Body of pancreas (tissue), 4 donors: ENCODE results near the gene C8A. TPM values are rescaled to one million over a fixed set of nuclear protein-coding genes. Genes with fewer than 3 reads are reported as not detected.

Source experiments
- ATAC-seq: fragments of 150-250 bp; one replicate; pipeline ENCODE4 v1.9.1; 2016
- DNase-seq, 4 donors: peaks; one replicate each; pipeline ENCODE4 v3.0.0-alpha.2; 2019
- H3K27ac ChIP-seq, 4 donors: fragments of 200-600 bp; sonication (generic); 1 replicate in 3 of 4; 2 replicates in 1 of 4; pipeline versions ENCODE4 v1.5.1 to v1.6.1; 2016 to 2019; ENCODE audit warnings: mild to moderate bottlenecking in 1 of 4, mixed read lengths in 1 of 4, moderate library complexity in 1 of 4
- H3K27me3 ChIP-seq, 2 donors: fragments of 200-600 bp; sonication (generic); one replicate each; pipeline ENCODE4 v1.6.0; 2016; ENCODE audit warnings: mild to moderate bottlenecking in 1 of 2
- H3K36me3 ChIP-seq, 2 donors: fragments of 200-600 bp; sonication (generic); replicated peaks in 1 of 2; 2 replicates each; pipeline ENCODE4 v1.5.1; 2016; ENCODE audit warnings: low read depth in 2 of 2; ENCODE audit not compliant: insufficient read depth in 1 of 2
- H3K4me1 ChIP-seq: fragments of 200-600 bp; sonication (generic); one replicate; pipeline ENCODE4 v1.6.0; 2016
- H3K4me3 ChIP-seq, 2 donors: fragments of 200-600 bp; sonication (generic); 1 replicate in 1 of 2; 2 replicates in 1 of 2; pipeline ENCODE4 v1.5.1; 2016 to 2019
- H3K9me3 ChIP-seq, 3 donors: fragments of 200-600 bp; sonication (generic); 1 replicate in 2 of 3; 2 replicates in 1 of 3; pipeline ENCODE4 v1.5.1; 2016
- POLR2A ChIP-seq, 3 donors: fragments of 450-650 bp; IDR thresholded peaks; one replicate each; pipeline ENCODE4 v1.6.1; 2016; ENCODE audit warnings: antibody characterized with exemption in 3 of 3, mild to moderate bottlenecking in 2 of 3
- WGBS, 2 donors: methylation state at CpG; one replicate each; pipeline ENCODE4 v1.1.5; 2017; 5-methylcytosine and 5-hydroxymethylcytosine counted together
- intact Hi-C: fragments of 100-400 bp; cut with DNase I; formaldehyde crosslinking; loops from one replicate; pipeline ENCODE4 v1.15.1; 2023
- total RNA-seq, 2 donors: library from RNA; depleted of rRNA; stranded (reverse); fragments of >200 nt; gene quantifications; one replicate each; pipeline ENCODE4 v1.1.0, GENCODE V29; 2016
- TF ChIP-seq, protein P1 (sequence below), 7 experiments: fragments of 450-650 bp in 4 of 7; fragments of 200-600 bp in 3 of 7; sonication (generic) in 3 of 7; IDR thresholded peaks; one replicate each; pipeline ENCODE4 v1.5.1; 2016 to 2019; ENCODE audit warnings: antibody characterized with exemption in 7 of 7

The C8A gene
- total RNA-seq, 2 donors from 2014 or later: not detected

- H3K27me3 ChIP-seq: peaks cover 0 to 3% of the 10 kb centered on the region in 2 donors
- H3K9me3 ChIP-seq: no peaks in the 10 kb centered on the region
- H3K36me3 ChIP-seq: no peaks in the 10 kb centered on the region
- H3K4me1 ChIP-seq: no peaks in the 10 kb centered on the region
- H3K27ac ChIP-seq: no peak overlapping the region
- intact Hi-C loops: no loop called here
- no peak overlapping the region for H3K4me3 ChIP-seq
- TF ChIP-seq POLR2A (IDR thresholded peaks at IDR 0.05): no peak
- TF ChIP-seq, protein P1, sequence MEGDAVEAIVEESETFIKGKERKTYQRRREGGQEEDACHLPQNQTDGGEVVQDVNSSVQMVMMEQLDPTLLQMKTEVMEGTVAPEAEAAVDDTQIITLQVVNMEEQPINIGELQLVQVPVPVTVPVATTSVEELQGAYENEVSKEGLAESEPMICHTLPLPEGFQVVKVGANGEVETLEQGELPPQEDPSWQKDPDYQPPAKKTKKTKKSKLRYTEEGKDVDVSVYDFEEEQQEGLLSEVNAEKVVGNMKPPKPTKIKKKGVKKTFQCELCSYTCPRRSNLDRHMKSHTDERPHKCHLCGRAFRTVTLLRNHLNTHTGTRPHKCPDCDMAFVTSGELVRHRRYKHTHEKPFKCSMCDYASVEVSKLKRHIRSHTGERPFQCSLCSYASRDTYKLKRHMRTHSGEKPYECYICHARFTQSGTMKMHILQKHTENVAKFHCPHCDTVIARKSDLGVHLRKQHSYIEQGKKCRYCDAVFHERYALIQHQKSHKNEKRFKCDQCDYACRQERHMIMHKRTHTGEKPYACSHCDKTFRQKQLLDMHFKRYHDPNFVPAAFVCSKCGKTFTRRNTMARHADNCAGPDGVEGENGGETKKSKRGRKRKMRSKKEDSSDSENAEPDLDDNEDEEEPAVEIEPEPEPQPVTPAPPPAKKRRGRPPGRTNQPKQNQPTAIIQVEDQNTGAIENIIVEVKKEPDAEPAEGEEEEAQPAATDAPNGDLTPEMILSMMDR (IDR thresholded peaks at IDR 0.05): no peak
- ATAC-seq (no peak), DNase-seq (no peak)
Measured at GRCh38 chr1:56827711-56828110, 26.9 kb upstream of the C8A start.

DNA sequence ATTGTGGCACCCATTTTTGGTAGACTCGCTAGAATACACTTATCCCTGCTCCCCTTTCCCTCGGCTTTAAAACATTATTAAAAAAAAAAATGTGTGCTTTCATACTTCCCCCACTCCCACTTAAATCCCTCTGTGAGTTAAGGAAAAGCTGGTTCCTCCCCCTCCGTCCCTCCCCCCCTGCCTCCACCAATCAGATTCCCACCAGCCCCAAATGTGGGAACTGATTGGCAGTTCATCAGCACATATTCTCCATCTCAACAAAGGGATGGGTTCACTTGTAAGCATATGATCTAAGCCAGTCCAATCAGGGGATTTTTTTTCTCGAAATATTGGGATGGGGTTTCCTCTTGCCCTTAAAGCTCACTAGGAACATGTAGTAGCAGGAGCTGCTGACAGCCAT lies 24.5 kb upstream of the C8A start:
- Histone ChIP-seq H3K9me3 (no peaks in the 10 kb centered on the region), H3K27me3 (peaks cover 0 to 3% of the 10 kb centered on the region in 2 donors), H3K4me3 (no peak overlapping the region), H3K4me1 (no peaks in the 10 kb centered on the region), H3K27ac (no peak overlapping the region), H3K36me3 (no peaks in the 10 kb centered on the region)
- TF ChIP-seq, protein P1 (IDR thresholded peaks at IDR 0.05): no peak
- TF ChIP-seq POLR2A (IDR thresholded peaks at IDR 0.05): no peak
- DNase-seq: no peak
- ATAC-seq: no peak
- intact Hi-C loops: loop anchor here (5.0 kb wide), 2 partner anchors 132 to 147 kb away; no protein-coding TSS in a partner anchor
- WGBS, 2 donors: 59 to 60% methylated on average over 4 of the region's 4 CpGs

DNA sequence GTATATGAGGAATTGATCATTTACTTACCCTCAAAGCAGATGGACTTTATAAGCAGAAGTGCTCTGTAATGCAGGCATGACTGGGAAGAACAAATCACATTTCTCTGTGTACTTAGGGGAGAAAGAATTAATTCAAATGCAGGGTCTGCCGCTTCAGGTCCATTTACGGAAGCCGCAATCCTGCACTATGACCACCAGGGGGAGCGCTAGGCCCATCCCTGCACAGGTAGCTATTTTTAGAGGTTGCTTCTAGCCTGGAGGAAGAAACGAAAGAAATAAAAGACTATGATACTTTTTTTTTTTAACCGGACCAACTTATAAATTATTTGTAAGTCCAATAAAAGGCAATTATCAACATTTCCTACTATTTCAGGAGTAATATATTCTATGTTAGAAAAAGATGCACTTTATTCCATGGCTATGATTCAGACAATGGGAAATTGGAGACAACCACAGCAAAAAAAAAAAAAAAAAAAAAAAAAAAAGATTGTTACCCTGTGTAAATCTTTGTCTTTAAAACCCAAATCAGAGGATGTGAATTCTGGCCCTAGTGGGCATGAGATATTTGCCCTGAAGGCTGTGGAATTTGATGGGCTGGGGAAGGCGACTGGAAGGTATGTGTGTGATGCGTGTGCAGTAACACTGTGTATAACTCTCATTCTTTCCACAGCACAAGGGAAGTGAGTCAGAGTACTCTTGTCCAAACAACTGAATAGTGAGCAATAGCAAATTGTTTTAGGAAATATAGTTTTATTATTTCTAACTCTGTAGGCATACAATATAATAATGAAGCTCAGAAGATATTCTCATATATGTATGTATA lies 22.5 kb upstream of the C8A start:
- ATAC-seq (peak; percentile 81), DNase-seq (peak; percentile 67 to 76 (median 70))
- H3K36me3 ChIP-seq: no peaks in the 10 kb centered on the region
- H3K4me3 ChIP-seq: no peak overlapping the region
- intact Hi-C loops: loop anchor here (5.0 kb wide), 2 partner anchors 130 to 145 kb away; no protein-coding TSS in a partner anchor
- no peak for TF ChIP-seq POLR2A (IDR thresholded peaks at IDR 0.05)
- TF ChIP-seq, protein P1 (IDR thresholded peaks at IDR 0.05): peak; percentile 91 to 100 (median 94)
- H3K4me1 ChIP-seq: no peaks in the 10 kb centered on the region
- WGBS, 2 donors: 18 to 20% methylated on average over 8 of the region's 8 CpGs
- H3K9me3 ChIP-seq: no peaks in the 10 kb centered on the region
- no peak overlapping the region for H3K27ac ChIP-seq
- H3K27me3 ChIP-seq: peaks cover 0 to 3% of the 10 kb centered on the region in 2 donors

DNA sequence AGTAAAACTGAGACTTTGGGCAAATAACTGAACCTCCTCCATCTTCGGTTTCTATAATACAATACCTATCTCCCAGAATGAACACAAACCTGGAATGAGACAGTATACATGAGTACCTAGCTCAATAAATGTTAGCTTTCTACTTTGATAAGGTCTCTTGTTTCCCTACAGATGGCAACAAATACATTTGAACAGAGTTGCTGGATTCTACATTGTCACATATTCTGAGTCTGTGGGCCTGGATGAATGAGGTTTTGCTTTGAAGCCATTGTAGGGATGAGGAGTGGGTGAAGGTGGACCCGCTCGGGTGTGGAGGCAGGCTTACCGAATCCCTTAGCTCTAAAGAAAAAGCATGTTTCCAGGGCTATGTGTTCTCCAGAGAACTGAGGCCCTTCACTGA lies 21.5 kb upstream of the C8A start:
- Histone ChIP-seq H3K9me3 (no peaks in the 10 kb centered on the region), H3K36me3 (no peaks in the 10 kb centered on the region), H3K27me3 (peaks cover 0 to 3% of the 10 kb centered on the region in 2 donors), H3K27ac (no peak overlapping the region), H3K4me1 (no peaks in the 10 kb centered on the region), H3K4me3 (no peak overlapping the region)
- no peak for ATAC-seq
- no peak for DNase-seq
- TF ChIP-seq, protein P1 (IDR thresholded peaks at IDR 0.05): no peak
- no peak for TF ChIP-seq POLR2A (IDR thresholded peaks at IDR 0.05)
- WGBS, 2 donors: 86 to 91% methylated on average over 4 of the region's 4 CpGs
- intact Hi-C loops: loop anchor here (5.0 kb wide), 2 partner anchors 129 to 144 kb away; no protein-coding TSS in a partner anchor
